K562 (cell line): ENCODE measurements around the gene PTPN20.
"Not testable (repeated sequence)": the region's sequence is repeated elsewhere in the genome, so short reads cannot be mapped to it uniquely, and the experiment has no call there.

Source experiments
- KHSRP ChIP-seq: fragments of 450-650 bp; IDR thresholded peaks from 2 replicates; pipeline ENCODE4 v1.6.1; 2017
- RAD21 ChIP-seq, 2 experiments: fragments of 250-450 bp in 1 of 2; fragments of 450-650 bp in 1 of 2; sonication (Bioruptor Pico) in 1 of 2; formaldehyde crosslinking in 1 of 2; IDR thresholded peaks in 1 of 2; conservative IDR thresholded peaks in 1 of 2; 2 replicates each; pipeline versions ENCODE4 v1.4.0 to v1.8.0; 2020 to 2022; ENCODE audit warnings: mild to moderate bottlenecking in 2 of 2, moderate library complexity in 1 of 2
- RFX1 ChIP-seq: fragments of 450-650 bp; IDR thresholded peaks from 2 replicates; pipeline ENCODE4 v1.6.1; 2016; ENCODE audit warnings: mild to moderate bottlenecking, moderate library complexity
- ZFX ChIP-seq: sonication (generic); formaldehyde crosslinking; IDR thresholded peaks from 2 replicates; pipeline ENCODE4 v1.8.0; 2022; ENCODE audit warnings: mild to moderate bottlenecking, missing genetic modification reagents, moderate library complexity

DNA sequence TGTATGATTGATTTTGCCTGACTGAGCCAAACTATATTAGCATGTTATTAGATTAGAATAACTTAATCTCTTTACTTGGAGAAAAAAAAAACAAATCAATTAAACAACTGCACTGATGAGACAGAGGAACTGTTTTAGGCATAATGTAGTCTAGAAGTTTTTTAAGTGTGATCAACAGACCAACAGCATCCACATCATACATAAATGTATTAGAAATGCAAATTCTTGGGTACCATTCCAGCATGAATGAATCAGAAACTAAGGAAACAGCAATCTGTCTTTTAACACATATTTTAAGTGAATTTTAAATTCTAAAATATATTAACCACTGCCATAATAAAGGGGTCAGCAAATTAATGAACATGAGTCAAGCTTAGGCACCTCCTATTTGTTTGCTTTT, 41.5 kb upstream of the PTPN20 start:
- TF ChIP-seq KHSRP; RAD21 (CRISPR knock-in tag; conservative IDR thresholded peaks at IDR 0.05 in 1 of 2, IDR thresholded peaks at IDR 0.05 in 1 of 2); ZFX (CRISPR knock-in tag); RFX1: not testable (repeated sequence)
